HepG2 (cell line): Measurements from ENCODE around the gene DENND4A.

Source experiments
- EZH2 ChIP-seq: conservative IDR thresholded peaks from 2 replicates; pipeline ENCODE4 v1.6.1; 2012; ENCODE audit warnings: mild to moderate bottlenecking, low read depth, low read length, moderate library complexity
- PAX8 ChIP-seq: sonication (generic); formaldehyde crosslinking; IDR thresholded peaks from 2 replicates; pipeline ENCODE4 v1.8.0; 2022; ENCODE audit warnings: mild to moderate bottlenecking, missing genetic modification reagents, borderline replicate concordance
- SAP130 ChIP-seq: IDR thresholded peaks from 2 replicates; pipeline ENCODE4 v1.6.1; 2016; ENCODE audit warnings: low read depth
- ZNF557 ChIP-seq: sonication (generic); formaldehyde crosslinking; IDR thresholded peaks from 2 replicates; pipeline ENCODE4 v1.4.0; 2020; ENCODE audit warnings: missing genetic modification reagents
- TF ChIP-seq, protein P1 (sequence below): sonication (generic); formaldehyde crosslinking; IDR thresholded peaks from 2 replicates; pipeline ENCODE4 v1.8.1; 2023; ENCODE audit warnings: mild to moderate bottlenecking, missing genetic modification reagents
- TF ChIP-seq, protein P2 (sequence below): sonication (generic); formaldehyde crosslinking; IDR thresholded peaks from 2 replicates; pipeline ENCODE4 v1.4.0; 2020; ENCODE audit warnings: missing genetic modification reagents
- TF ChIP-seq, protein P3 (sequence below): sonication (generic); formaldehyde crosslinking; IDR thresholded peaks from 2 replicates; pipeline ENCODE4 v1.5.0; 2020; ENCODE audit warnings: mild to moderate bottlenecking, missing genetic modification reagents, moderate library complexity

DNA sequence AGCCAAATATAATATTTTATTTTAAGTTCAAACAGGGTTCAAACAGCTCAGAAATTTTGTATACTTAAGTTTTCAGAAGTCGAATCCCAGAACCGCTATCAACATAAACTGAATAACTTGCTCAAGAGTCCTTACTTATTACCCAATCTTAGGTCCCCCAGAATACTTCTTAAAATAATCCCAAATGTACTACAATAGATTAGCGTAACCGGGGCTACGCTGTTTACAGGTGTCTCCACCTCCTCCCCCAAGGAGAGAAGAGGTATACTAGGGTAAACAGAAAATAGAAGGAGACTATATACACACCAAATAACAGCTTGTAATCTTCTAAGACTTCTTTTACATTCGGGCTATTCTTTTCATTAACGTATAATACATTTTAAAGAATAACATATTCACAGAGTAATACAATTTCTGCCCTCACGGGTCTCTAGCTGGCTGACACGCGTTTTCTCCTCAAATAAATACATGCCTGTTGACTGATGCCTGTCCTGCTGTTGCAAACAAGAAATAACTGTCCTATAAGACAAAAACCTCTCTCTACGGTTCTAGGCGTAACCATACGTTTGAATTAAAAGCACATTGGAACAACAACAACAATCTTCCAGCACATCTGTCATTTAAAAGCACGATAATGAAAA, 1.3 kb downstream of the DENND4A start:
- TF ChIP-seq SAP130 (CRISPR knock-in tag) (peak; percentile 10; the same call in 1 of the 2 replicates), EZH2 (no peak), ZNF557 (CRISPR knock-in tag) (no peak), PAX8 (CRISPR knock-in tag) (no peak)
- TF ChIP-seq, protein P1, sequence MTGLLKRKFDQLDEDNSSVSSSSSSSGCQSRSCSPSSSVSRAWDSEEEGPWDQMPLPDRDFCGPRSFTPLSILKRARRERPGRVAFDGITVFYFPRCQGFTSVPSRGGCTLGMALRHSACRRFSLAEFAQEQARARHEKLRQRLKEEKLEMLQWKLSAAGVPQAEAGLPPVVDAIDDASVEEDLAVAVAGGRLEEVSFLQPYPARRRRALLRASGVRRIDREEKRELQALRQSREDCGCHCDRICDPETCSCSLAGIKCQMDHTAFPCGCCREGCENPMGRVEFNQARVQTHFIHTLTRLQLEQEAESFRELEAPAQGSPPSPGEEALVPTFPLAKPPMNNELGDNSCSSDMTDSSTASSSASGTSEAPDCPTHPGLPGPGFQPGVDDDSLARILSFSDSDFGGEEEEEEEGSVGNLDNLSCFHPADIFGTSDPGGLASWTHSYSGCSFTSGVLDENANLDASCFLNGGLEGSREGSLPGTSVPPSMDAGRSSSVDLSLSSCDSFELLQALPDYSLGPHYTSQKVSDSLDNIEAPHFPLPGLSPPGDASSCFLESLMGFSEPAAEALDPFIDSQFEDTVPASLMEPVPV (CRISPR knock-in tag) = no peak
- TF ChIP-seq, protein P2, sequence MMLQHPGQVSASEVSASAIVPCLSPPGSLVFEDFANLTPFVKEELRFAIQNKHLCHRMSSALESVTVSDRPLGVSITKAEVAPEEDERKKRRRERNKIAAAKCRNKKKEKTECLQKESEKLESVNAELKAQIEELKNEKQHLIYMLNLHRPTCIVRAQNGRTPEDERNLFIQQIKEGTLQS (CRISPR knock-in tag) = no peak
- TF ChIP-seq, protein P3, sequence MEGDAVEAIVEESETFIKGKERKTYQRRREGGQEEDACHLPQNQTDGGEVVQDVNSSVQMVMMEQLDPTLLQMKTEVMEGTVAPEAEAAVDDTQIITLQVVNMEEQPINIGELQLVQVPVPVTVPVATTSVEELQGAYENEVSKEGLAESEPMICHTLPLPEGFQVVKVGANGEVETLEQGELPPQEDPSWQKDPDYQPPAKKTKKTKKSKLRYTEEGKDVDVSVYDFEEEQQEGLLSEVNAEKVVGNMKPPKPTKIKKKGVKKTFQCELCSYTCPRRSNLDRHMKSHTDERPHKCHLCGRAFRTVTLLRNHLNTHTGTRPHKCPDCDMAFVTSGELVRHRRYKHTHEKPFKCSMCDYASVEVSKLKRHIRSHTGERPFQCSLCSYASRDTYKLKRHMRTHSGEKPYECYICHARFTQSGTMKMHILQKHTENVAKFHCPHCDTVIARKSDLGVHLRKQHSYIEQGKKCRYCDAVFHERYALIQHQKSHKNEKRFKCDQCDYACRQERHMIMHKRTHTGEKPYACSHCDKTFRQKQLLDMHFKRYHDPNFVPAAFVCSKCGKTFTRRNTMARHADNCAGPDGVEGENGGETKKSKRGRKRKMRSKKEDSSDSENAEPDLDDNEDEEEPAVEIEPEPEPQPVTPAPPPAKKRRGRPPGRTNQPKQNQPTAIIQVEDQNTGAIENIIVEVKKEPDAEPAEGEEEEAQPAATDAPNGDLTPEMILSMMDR = no peak
